Spinal cord (tissue), 10 donors: ENCODE measurements around the gene DIS3L2. TPM values are rescaled to one million over a fixed set of nuclear protein-coding genes. Genes with fewer than 3 reads are reported as not detected.

Experiments used
- DNase-seq, 6 donors: peaks; one replicate each; pipeline versions ENCODE4 v3.0.0 to v3.0.0-alpha.2; 2013 to 2015; ENCODE audit warnings: low spot score in 6 of 6, low read depth in 4 of 6
- H3K27ac ChIP-seq: one replicate; pipeline ENCODE4 v1.5.1; 2013; ENCODE audit warnings: low read depth, low read length, control low read depth
- H3K27me3 ChIP-seq: one replicate; pipeline ENCODE4 v1.6.1; 2013; ENCODE audit warnings: low read length; ENCODE audit not compliant: control insufficient read depth, insufficient read depth
- H3K36me3 ChIP-seq: one replicate; pipeline ENCODE4 v1.6.1; 2013; ENCODE audit warnings: low read length; ENCODE audit not compliant: control insufficient read depth, insufficient read depth
- H3K4me1 ChIP-seq: one replicate; pipeline ENCODE4 v1.6.1; 2013; ENCODE audit warnings: low read length; ENCODE audit not compliant: control insufficient read depth, insufficient read depth
- H3K4me3 ChIP-seq: one replicate; pipeline ENCODE4 v1.5.1; 2013; ENCODE audit warnings: low read depth, low read length, control low read depth
- H3K9me3 ChIP-seq: one replicate; pipeline ENCODE4 v1.6.1; 2013; ENCODE audit warnings: low read length; ENCODE audit not compliant: control insufficient read depth, insufficient read depth
- WGBS: methylation state at CpG from one replicate; pipeline ENCODE4 v1.1.5; 2013; ENCODE audit warnings: missing lambda C conversion rate; ENCODE audit not compliant: insufficient coverage; 5-methylcytosine and 5-hydroxymethylcytosine counted together
- polyA plus RNA-seq, 2 donors: library from polyadenylated mRNA; unstranded; fragments of 120-200 nt; gene quantifications; one replicate each; pipeline ENCODE4 v1.2.1, GENCODE V29; 2013; ENCODE audit not compliant: insufficient read length in 2 of 2
- total RNA-seq, 2 donors: library from RNA; depleted of rRNA in 1 of 2; stranded (reverse); fragments of 120-200 nt in 1 of 2; fragments of >200 nt in 1 of 2; gene quantifications; one replicate each; pipeline versions ENCODE4 v1.2.3 to v1.2.4, GENCODE V29; 2013 to 2014
- donor health status: healthy.

The DIS3L2 gene
- total and polyA plus RNA-seq, 4 donors = 29.8 to 37.2 (median 33.2) TPM

DNA sequence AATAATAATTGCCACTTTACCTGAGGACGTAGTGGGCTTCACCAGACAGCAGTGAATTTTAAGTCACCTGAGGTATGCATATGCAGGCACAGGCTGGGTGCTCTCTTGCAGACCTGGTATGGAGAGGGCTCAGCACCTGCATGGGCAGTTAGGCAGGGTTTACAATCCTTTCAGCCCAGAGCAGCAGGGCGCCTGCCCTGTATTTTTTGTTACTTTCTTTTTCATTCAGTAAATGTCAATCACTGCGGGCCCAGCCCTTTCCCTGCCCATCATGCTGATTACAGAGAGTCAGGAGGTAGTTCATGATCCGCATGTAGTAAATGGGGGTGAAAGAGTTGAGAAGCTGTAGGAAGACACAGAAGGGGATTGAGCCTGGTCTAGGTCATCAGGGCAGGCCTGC, 270.0 kb downstream of the DIS3L2 start:
- no peak overlapping the region for H3K4me3 ChIP-seq
- H3K4me1 ChIP-seq = peaks cover 7% of the 10 kb centered on the region
- no peaks in the 10 kb centered on the region for H3K27me3 ChIP-seq
- no peak for DNase-seq
- no peaks in the 10 kb centered on the region for H3K36me3 ChIP-seq
- H3K27ac ChIP-seq = no peak overlapping the region
- no peaks in the 10 kb centered on the region for H3K9me3 ChIP-seq
- 83% methylated on average over 2 of the region's 4 CpGs for WGBS

DNA sequence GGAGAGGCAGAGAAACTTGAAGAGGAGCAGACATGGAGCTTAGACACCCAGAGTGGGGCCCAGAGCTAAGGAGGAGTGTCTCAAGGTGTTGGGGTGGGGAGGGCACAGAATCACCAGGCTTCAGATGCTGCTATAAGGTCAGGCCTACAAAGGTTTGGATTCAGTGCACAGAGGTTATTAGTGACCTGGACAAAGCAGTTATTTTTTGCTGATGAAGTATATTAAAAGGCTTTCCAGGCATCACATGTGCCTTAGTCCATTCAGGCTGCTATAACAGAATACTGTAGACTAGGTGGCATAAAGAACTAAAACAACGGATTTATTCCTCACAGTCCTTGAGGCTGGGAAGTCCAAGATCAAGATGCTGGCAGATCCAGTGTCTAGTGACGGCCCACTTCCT, 271.4 kb downstream of the DIS3L2 start:
- no peak overlapping the region for H3K27ac ChIP-seq
- peaks cover 7% of the 10 kb centered on the region for H3K4me1 ChIP-seq
- H3K27me3 ChIP-seq = no peaks in the 10 kb centered on the region
- 100% methylated on average over 1 of the region's 2 CpGs for WGBS
- H3K36me3 ChIP-seq = no peaks in the 10 kb centered on the region
- H3K9me3 ChIP-seq = no peaks in the 10 kb centered on the region
- H3K4me3 ChIP-seq = no peak overlapping the region
- no peak for DNase-seq

DNA sequence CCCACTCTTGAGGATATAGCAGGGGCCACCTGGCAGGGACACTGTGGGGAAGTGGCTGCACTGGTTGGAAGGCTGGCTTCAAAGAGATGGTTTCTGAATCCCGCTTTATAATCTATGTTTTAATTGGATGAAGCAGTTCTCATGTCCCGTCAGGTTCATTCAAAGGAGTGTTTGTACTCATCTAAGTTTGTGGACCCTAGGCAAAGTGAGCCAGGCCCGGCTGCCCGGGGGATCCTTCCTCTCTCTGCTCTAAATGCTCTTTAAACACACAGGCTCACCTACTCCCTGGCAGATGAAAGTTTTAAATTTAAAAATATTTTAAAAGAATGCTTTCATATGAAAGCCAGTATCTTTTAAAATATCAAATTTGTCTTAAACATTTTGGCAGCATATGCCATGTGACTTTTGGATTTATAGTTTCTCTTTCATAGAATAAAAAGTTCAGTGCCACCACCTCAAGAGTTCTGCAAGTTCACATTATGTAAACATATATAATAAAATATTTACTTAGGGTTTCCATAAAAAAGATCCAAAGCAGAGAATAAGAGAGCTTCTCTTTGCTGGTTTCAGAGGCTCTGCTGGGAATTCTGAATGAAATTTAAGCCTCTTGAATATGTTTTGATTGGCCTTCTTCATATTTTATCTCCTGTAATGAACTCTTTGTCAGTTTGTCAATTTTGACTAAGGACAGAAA, 273.6 kb downstream of the DIS3L2 start:
- Histone ChIP-seq H3K9me3 (no peaks in the 10 kb centered on the region), H3K4me3 (no peak overlapping the region), H3K36me3 (no peaks in the 10 kb centered on the region), H3K27ac (no peak overlapping the region), H3K27me3 (no peaks in the 10 kb centered on the region), H3K4me1 (no peaks in the 10 kb centered on the region)
- peak in 1 of 6 donors; percentile 20 for DNase-seq
- 92% methylated on average over 2 of the region's 4 CpGs for WGBS

DNA sequence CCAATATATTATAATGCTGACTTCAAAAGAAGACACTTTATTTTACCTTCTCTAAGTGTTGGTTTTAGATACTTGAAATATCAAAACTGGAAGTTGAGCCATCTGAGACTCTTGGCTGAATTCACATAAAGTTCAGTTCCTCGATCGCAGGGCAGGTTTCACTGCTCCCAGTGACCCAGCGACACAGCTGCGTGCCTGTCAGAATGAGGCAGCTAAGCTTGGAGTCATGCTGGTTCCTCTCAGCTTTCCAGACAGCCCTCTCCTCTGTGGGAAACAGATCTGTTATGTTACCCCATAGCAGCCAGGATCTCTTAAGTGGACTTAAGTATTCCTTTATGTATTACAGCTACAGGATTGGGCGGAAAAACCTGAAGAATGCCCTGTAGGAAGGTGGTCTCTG, 274.2 kb downstream of the DIS3L2 start:
- Histone ChIP-seq H3K27me3 (no peaks in the 10 kb centered on the region), H3K36me3 (peaks cover under 1% of the 10 kb centered on the region), H3K4me1 (peaks cover 3% of the 10 kb centered on the region), H3K4me3 (no peak overlapping the region), H3K27ac (no peak overlapping the region), H3K9me3 (no peaks in the 10 kb centered on the region)
- WGBS = 52% methylated on average over 4 of the region's 5 CpGs
- peak in 2 of 6 donors; percentile 36 to 55 for DNase-seq

DNA sequence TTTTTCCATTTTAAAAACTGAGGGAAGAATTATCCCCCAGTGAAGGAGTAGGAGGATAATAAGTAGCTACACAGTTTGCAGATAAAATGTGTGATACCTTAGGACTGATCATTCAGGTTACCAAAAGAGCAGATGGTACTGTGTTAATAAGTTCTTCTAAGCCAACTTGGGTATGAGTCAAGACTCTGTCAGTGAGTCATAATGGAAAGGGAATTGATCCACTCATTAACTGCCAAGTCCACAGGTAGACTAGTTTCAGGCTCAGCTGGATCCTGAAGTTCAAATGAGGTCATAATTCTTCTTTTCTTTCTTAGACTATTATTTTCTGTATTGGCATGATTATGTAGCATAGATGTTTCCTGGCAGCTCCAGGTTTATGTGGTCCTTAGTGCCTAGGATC, 274.7 kb downstream of the DIS3L2 start:
- Histone ChIP-seq H3K9me3 (no peaks in the 10 kb centered on the region), H3K36me3 (peaks cover 3% of the 10 kb centered on the region), H3K4me1 (peaks cover 6% of the 10 kb centered on the region), H3K4me3 (no peak overlapping the region), H3K27me3 (no peaks in the 10 kb centered on the region), H3K27ac (no peak overlapping the region)
- peak in 1 of 6 donors; percentile 11 for DNase-seq

DNA sequence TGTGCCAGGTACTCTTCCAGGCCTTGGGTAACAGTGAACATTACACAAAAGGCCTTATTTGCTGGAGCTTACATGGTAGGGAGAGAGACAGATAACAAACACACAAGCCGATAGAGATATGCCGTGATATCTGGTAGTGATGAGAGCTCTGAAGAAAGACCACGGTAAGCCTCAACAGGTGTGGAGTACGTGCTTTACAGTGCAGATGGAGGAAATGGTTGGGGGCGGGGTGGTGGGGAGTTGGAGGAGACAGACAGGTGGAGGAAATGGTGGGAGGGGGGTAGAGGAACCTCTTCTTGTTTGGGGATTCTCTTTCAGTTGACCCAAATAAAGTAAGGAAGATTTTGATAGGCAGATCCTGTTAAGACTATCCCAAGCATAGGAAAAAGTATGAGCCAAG, 276.0 kb downstream of the DIS3L2 start:
- peaks cover 3% of the 10 kb centered on the region for H3K36me3 ChIP-seq
- DNase-seq = no peak
- no peaks in the 10 kb centered on the region for H3K9me3 ChIP-seq
- peaks cover 11% of the 10 kb centered on the region for H3K4me1 ChIP-seq
- no peak overlapping the region for H3K27ac ChIP-seq
- H3K27me3 ChIP-seq = no peaks in the 10 kb centered on the region
- no peak overlapping the region for H3K4me3 ChIP-seq
- WGBS = 100% methylated on average over 5 of the region's 5 CpGs

DNA sequence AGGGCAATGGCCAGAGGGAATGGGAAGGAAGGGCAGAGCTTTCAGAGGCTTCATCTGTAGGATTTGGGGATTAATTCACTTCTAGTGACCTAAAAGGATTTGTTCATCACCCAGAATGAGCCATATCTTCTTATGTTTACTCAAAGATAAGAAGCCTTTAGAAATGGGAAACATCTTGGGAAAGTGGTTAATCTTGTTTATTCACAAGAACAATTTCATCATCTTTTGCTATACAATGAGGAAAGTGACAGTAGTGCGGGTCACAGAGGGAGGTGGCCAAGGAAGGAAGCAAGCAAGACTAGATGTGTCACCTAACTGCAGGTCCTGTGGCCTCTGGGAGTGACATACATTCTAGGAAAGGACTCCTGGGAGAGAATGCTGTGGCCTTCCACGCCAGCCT, 276.6 kb downstream of the DIS3L2 start:
- 100% methylated on average over 2 of the region's 2 CpGs for WGBS
- H3K9me3 ChIP-seq = no peaks in the 10 kb centered on the region

DNA sequence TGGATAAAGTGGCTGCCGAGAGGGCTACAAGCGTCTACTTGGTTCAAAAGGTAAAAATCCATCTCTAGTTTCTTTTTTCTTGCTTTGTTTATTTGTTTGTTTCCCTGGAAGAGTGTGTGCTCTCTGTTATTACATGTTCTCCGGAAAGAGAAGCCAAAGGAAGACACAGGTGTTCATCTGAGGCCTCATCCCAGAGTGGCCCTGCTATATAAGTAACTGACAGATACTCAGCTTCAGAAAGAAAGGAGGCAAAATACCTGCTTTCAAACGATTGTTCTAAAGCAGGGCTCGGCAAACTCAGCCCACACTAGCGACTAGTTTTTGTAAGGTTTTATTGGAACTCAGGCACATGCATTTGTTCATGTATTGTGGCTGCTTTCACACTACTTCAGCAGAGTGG, 277.1 kb downstream of the DIS3L2 start:
- WGBS = 86% methylated on average over 3 of the region's 6 CpGs
- peaks cover 3% of the 10 kb centered on the region for H3K36me3 ChIP-seq
- DNase-seq = no peak
- H3K4me3 ChIP-seq = no peak overlapping the region
- H3K27ac ChIP-seq = no peak overlapping the region
- no peaks in the 10 kb centered on the region for H3K27me3 ChIP-seq
- no peaks in the 10 kb centered on the region for H3K9me3 ChIP-seq
- H3K4me1 ChIP-seq = peaks cover 11% of the 10 kb centered on the region

More for the DNA sequence above, 276.6 kb downstream of the DIS3L2 start:
- H3K36me3 ChIP-seq = peaks cover 3% of the 10 kb centered on the region
- no peak overlapping the region for H3K4me3 ChIP-seq
- DNase-seq = no peak
- no peak overlapping the region for H3K27ac ChIP-seq
- H3K4me1 ChIP-seq = peaks cover 11% of the 10 kb centered on the region
- no peaks in the 10 kb centered on the region for H3K27me3 ChIP-seq

DNA sequence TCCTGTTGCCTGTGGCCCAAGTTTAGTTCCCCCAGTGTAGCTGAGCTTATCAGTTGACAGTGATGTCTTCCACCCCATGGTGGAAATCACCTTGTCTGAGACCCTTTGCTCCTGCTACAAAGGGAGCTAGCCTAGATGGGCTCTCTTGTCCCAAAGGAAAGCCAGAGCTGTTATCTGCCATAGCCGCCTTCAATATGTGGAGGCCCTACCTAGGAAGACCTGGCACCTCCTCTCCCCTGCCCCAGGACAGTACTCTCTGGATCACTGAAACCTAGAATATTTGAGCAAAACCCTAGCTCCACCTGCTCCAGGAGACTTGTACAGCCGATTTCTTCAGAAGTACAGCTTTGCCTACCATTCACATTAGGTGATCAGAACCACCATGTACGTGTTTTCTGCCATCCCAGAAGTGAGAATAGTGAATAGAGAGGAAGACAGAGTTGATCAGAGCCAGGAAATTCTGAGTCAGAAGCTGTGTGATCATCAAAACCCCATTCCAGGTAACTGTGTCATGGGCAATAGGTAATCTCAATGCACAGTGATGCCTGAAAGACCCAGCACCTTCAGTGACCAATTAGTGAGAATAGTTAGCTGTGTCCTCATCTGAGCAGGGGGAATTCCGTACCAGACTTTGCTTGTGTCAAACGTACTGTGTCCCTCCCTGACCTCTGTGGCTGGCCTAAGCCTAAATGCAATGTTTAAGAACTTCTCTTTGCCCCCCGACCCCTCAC, 278.6 kb downstream of the DIS3L2 start:
- Histone ChIP-seq H3K9me3 (no peaks in the 10 kb centered on the region), H3K27me3 (no peaks in the 10 kb centered on the region), H3K36me3 (peaks cover 3% of the 10 kb centered on the region), H3K27ac (no peak overlapping the region), H3K4me3 (no peak overlapping the region), H3K4me1 (peaks cover 11% of the 10 kb centered on the region)
- no peak for DNase-seq
- WGBS = 93% methylated on average over 4 of the region's 6 CpGs

DNA sequence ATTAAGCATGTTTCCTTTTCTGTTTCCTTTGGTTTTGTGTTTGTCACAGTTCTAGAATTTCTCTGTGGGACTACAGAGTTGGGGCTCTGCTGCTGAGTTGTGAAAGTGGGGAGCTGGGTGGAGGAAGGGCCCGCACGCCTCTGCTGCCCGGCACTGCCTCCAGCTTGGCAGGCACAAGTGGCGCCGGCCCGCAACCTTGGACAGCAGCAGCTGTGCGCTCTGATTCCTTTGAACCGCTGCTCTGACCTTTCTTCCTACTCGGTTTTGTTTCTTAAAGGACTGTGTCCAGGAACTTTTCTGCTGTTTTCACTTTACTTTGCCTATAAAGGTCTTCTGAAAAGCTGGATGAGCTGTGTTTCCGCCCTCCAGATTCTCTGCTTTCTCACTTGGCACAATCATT, 279.4 kb downstream of the DIS3L2 start:
- Histone ChIP-seq H3K9me3 (no peaks in the 10 kb centered on the region), H3K4me1 (peaks cover 11% of the 10 kb centered on the region), H3K27me3 (no peaks in the 10 kb centered on the region), H3K27ac (peak overlapping the region; percentile 22), H3K36me3 (peaks cover 3% of the 10 kb centered on the region), H3K4me3 (no peak overlapping the region)
- DNase-seq = peak in 3 of 6 donors; percentile 4 to 66 (median 24)
- 34% methylated on average over 9 of the region's 10 CpGs for WGBS
